Stomach (tissue), 4 donors: ENCODE results near the gene MSL3B.

Experiments used
- EP300 ChIP-seq: sonication (generic); formaldehyde crosslinking; IDR thresholded peaks from one replicate; pipeline ENCODE4 v1.6.1; 2017; ENCODE audit warnings: antibody characterized with exemption
- POLR2A ChIP-seq, 4 donors: fragments of 450-650 bp; IDR thresholded peaks; one replicate each; pipeline ENCODE4 v1.6.1; 2016; ENCODE audit warnings: antibody characterized with exemption in 4 of 4, control low read depth in 2 of 4, mild to moderate bottlenecking in 1 of 4, moderate library complexity in 1 of 4
- POLR2AphosphoS5 ChIP-seq, 3 donors: sonication (generic); formaldehyde crosslinking; IDR thresholded peaks; one replicate each; pipeline ENCODE4 v1.6.1; 2016; ENCODE audit warnings: antibody characterized with exemption in 3 of 3
- TF ChIP-seq, protein P1 (sequence below), 7 experiments: fragments of 450-650 bp in 4 of 7; fragments of 200-600 bp in 3 of 7; sonication (generic) in 3 of 7; IDR thresholded peaks; one replicate each; pipeline ENCODE4 v1.5.1; 2016 to 2019; ENCODE audit warnings: antibody characterized with exemption in 7 of 7, control low read depth in 2 of 7, mild to moderate bottlenecking in 1 of 7

- TF ChIP-seq POLR2A (IDR thresholded peaks at IDR 0.05) (no peak), POLR2AphosphoS5 (IDR thresholded peaks at IDR 0.05) (no peak), EP300 (no peak)
- TF ChIP-seq, protein P1, sequence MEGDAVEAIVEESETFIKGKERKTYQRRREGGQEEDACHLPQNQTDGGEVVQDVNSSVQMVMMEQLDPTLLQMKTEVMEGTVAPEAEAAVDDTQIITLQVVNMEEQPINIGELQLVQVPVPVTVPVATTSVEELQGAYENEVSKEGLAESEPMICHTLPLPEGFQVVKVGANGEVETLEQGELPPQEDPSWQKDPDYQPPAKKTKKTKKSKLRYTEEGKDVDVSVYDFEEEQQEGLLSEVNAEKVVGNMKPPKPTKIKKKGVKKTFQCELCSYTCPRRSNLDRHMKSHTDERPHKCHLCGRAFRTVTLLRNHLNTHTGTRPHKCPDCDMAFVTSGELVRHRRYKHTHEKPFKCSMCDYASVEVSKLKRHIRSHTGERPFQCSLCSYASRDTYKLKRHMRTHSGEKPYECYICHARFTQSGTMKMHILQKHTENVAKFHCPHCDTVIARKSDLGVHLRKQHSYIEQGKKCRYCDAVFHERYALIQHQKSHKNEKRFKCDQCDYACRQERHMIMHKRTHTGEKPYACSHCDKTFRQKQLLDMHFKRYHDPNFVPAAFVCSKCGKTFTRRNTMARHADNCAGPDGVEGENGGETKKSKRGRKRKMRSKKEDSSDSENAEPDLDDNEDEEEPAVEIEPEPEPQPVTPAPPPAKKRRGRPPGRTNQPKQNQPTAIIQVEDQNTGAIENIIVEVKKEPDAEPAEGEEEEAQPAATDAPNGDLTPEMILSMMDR (IDR thresholded peaks at IDR 0.05) = no peak
These were observed 23.4 kb downstream of the MSL3B start for GRCh38 chr2:233844836-233845235.
